Measurements from ENCODE around the gene MSRB3.

MSRB3 gene

DNA sequence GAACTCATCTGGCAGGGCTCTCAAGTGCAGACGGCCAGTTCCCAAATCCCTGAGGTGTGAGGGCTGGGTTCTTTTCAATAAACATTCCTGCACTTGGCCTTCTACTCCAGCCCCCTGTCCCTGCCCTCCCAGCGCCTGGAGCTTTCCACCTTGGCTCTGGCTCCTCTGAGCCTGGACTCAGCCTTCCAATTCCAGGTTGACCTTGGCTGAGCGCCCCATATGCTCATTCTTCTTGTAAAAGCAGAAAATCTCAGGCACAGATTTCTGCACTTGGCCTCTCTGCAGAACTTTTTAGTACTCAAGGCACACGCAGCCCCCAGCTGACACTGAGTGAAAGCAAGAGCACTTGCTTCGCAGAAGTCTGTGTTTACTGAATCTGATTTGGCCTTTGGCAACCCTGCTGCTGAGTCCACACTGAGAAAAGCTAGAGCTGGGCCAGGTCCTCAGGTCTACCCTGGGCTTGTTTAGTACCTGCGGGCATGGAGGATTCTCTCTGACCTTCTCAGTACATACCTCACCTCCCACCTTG, 222.7 kb downstream of the MSRB3 start:
- DNase-seq (ENCODE audit: insufficient read length, low spot score) (no peak), FAIRE-seq (no peak)
- TF ChIP-seq, protein P1, sequence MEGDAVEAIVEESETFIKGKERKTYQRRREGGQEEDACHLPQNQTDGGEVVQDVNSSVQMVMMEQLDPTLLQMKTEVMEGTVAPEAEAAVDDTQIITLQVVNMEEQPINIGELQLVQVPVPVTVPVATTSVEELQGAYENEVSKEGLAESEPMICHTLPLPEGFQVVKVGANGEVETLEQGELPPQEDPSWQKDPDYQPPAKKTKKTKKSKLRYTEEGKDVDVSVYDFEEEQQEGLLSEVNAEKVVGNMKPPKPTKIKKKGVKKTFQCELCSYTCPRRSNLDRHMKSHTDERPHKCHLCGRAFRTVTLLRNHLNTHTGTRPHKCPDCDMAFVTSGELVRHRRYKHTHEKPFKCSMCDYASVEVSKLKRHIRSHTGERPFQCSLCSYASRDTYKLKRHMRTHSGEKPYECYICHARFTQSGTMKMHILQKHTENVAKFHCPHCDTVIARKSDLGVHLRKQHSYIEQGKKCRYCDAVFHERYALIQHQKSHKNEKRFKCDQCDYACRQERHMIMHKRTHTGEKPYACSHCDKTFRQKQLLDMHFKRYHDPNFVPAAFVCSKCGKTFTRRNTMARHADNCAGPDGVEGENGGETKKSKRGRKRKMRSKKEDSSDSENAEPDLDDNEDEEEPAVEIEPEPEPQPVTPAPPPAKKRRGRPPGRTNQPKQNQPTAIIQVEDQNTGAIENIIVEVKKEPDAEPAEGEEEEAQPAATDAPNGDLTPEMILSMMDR (IDR thresholded peaks at IDR 0.05; ENCODE audit: insufficient read depth, missing control alignments), result no peak

DNA sequence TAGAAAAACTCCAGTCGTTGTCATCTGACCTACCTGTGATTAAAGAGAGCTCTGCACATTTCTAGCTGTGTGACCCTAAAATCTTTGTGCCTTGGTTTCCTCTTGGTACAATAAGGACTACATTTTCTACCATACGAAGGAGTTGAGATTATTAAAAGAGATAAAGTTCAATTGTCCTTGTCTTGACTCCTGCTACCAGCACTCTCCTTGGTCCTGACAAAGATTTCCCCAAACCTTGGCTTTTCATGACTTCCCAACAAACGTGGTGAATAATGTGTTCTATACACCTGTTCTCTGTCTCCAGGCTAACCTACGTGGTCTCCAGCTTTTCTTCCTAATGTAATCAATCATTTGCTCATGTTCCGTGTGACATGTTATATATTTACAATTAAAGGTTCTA, 223.5 kb downstream of the MSRB3 start:
- no peak for FAIRE-seq
- DNase-seq (ENCODE audit: insufficient read length, low spot score), result no peak
- TF ChIP-seq, protein P1 (IDR thresholded peaks at IDR 0.05; ENCODE audit: insufficient read depth, missing control alignments), result no peak

DNA sequence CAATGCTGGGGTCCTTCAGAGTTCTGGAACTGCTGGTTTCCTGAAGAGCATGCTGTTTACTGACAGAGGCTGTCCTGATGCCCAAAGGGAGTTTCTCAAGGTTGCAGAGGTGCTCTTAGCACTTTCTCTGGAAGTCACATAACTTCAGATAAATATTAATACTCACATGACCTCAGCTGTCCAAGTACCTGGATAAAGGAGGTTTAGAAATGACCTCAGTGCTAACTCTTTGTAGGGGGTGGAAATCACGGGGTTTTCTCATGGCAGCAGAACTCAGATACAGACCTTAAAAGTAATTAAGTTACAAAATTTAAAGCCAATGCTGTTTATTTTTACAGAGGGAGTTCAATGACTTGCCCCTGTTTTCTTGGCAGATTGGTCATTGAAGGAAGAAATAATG, 225.9 kb downstream of the MSRB3 start:
- DNase-seq (ENCODE audit: insufficient read length, low spot score) (no peak), FAIRE-seq (no peak)
- TF ChIP-seq, protein P1 (IDR thresholded peaks at IDR 0.05; ENCODE audit: insufficient read depth, missing control alignments), result no peak

DNA sequence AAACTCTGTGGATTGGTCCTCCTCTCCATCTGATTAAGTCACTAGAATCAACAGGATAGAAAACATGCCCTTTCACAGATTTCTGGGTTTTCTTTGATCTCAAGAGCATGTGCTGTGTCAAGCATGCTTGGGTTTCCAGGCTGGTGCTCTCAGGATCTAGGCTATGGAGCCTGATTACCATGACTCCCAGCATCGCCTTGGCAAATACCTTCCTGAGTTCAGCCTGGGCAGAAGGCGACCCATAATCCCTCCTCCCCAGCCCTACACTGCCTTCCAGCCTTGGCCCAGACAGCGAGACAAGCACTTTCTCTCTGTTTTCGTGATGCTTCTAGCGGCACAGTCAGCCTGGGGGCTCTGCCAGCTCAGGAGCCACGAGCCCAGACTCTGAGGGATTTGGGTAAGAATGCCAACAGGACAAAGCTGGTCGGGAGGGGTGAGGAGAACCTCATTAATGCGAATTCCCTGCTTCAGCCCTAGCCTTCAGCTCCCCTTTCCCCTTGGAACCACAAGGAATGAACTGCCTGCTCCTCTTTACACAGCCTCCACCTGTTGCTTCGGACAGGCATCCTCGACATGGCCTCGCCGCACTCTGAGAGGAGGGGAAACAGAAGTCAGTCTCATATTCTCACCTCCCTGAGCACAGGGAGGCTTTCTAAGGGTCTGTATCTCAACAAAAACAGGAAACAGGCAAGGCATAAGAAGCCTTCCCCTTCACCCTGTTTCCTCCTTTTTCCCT, 227.1 kb downstream of the MSRB3 start:
- TF ChIP-seq, protein P1 (IDR thresholded peaks at IDR 0.05; ENCODE audit: insufficient read depth, missing control alignments), result no peak
- DNase-seq (ENCODE audit: insufficient read length, low spot score) (no peak), FAIRE-seq (no peak)

DNA sequence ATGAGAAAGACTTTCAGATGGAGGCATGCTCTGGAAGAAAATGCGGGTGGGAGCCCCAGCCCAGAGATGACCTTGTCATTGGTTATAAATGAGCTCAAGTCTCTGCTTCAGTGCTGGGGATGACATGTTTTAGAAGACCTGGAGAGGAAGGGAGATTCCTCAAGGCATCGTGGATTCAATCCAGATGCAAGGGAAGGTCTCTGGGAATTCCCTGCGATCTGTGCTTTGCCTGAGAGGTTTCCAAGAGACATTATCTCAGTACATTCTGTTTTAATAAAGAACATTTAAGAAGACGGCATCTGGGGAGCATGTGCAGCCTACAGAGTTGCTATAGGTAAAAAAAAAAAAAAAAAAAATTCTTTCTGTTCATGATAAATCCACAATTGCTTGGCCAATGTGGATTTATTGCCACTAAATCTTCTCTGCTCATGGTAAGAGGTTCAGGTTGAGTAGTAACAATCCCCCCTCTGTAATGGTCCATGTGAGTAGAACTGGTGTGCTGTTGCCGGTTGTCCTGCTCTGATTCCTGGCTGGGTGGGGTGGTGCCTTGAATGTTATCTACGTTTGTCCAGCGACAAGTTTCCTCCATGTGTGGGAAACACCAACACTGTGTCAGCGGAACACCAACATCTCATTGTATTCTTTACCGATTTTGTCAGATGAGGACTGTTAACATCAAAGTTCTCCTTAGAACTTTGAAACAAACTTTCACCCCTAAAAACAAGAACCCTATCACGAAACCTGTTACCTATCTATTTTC, 230.0 kb downstream of the MSRB3 start:
- TF ChIP-seq, protein P1 (IDR thresholded peaks at IDR 0.05; ENCODE audit: insufficient read depth, missing control alignments), result no peak
- no peak for DNase-seq (ENCODE audit: insufficient read length, low spot score)
- no peak for FAIRE-seq

DNA sequence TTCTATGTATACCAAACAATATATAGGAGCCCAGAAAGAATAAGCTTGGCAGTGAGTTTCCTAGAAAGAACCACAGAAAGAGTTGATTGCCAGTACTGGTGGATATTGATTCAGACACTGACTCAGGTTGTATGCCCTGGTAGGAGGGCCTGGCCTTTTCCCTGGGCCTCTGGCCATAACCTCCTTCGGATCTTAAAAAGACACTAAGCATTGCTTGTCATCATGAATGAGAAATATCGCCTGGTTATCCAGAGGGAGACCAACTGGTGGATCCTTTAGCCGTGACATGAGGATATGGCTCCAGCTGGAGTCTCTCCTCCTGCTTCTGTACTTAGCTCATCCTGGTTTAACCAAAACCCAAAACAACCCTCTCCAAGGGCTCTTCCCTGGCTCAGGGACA, 231.5 kb downstream of the MSRB3 start:
- no peak for FAIRE-seq
- DNase-seq (ENCODE audit: insufficient read length, low spot score), result no peak
- TF ChIP-seq, protein P1 (IDR thresholded peaks at IDR 0.05; ENCODE audit: insufficient read depth, missing control alignments), result no peak

Data from D721Med (cell line).